NCI-H446 treated with DMSO at 0.1 percent for 48 hours (cell line): Measurements from ENCODE around the gene MYO10.
"Not testable (repeated sequence)": the region's sequence is repeated elsewhere in the genome, so short reads cannot be mapped to it uniquely, and the experiment has no call there.

ENCODE experiments used
- DNase-seq: peaks from one replicate; lab custom pipeline; 2025; lab: John Stamatoyannopoulos, UW

Gene MYO10

DNA sequence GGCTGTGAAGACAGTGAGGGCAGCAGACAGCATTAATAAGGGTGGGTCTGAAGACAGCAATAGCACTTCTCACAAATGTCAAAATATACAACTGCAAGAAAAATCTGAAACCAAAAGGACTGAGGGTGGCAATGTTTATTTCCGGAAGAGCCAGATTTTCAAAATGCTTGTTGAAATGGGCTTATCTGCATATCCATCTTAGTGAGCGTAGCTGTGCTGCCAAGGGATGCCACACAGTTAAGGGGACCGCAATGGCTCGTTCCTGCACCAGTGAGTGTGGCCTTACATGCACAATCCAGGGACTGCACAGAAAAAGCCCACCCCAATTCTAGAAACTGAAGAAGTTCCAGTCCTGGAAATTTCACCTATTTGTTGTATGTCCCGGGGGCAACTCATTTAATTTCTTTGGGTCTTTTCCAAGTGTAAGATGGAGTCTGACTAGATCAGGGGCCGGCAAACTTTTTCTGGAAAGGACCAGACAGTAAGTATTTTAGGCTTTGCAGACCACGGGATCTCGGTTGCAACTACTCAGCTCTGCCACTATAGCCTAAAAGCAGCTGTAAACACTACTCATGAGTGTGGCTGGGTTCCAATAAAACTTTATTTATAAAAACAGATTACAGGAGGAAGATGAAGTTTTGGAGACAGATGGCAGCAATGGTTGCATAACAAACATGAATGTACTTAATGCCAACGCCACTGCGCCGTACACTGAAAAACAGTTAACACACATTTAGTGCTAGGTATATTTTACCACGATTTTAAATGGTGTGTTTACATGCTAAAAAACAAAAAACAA is 154.1 kb downstream of the MYO10 start:
- DNase-seq, result no peak

DNA sequence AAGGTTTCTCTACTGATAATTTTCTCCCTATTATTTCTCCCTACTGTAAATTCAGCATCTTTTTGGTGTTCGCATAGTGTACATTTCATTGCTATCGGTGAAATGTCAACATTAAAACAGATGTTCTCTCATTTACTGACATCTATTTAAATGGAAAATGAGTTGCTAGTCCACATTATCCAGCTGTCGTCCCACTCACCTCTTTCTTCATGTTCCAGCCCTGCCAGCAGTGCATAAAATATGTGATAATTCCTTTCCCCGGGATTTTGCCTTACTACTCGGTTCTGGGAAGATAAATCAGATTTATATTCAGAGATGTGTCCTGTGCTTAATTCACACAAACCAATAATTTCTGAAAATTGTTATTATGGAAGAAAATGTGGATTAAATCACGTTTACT is 155.8 kb downstream of the MYO10 start:
- no peak for DNase-seq

DNA sequence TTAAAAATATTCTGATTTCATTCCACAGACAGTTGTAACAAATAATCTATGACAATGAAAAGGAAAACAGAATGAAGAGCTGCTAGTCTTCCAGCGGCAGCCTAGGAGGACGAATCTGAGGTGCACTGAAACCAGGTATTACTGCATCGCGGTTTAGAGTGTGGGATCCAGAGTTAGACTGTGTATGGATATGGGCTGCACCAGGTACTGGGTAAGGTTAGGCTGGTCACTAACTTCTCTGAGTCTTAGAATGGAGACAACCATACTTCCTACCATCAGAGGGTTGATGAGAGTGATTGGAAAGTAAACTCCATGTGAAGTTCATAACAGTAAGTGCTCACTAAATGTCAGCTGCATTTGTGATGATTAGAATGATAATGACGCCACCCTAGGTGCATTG is 158.7 kb downstream of the MYO10 start:
- DNase-seq, result no peak

DNA sequence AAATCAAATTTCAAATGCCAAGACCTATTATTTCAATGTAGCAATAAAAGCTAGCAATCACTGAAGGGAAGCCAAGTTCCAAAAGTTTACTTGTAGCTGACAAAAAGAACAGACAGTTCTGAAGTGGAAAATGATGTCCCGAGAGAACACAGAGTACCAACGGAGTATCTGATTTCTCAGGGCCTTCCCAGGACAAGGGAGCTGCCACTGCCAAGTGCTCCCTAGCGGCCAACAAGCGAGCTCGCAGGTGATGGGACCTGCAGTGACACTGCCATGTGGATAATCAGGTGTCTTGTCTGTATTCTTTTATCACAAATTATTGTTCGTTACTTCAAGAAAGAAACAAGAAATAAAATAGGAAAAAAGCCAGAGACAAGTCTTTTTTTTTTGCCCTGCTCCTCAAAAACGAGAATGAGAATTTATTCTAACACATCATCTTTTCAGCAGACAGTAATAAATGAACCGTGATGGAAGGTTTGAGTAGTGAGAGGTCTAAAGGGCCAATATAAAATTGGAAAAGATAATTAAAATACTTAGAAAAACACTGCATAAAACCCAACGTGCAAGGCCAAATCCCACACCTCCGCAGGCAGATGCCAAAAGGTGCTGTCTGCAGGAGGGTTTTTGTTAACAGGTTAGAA is 159.4 kb downstream of the MYO10 start:
- no peak for DNase-seq

DNA sequence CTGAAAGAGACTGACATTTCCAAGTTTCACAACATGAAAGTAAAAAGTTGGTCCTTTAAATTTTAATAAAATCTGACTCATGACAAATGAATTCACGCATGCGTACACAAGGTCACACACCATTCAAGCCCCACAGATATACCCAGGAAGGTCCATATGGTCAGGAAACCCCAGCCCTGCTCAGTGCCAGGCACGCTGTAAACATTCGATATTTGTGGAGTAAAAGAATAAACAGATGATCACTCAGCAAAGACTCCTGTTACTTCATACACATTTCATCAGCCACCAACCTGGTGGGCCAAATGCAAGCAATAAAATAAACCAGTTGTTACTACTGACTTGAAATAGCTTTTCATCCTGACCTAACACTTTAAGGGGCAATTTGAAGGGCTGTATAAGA is 161.3 kb downstream of the MYO10 start:
- no peak for DNase-seq

DNA sequence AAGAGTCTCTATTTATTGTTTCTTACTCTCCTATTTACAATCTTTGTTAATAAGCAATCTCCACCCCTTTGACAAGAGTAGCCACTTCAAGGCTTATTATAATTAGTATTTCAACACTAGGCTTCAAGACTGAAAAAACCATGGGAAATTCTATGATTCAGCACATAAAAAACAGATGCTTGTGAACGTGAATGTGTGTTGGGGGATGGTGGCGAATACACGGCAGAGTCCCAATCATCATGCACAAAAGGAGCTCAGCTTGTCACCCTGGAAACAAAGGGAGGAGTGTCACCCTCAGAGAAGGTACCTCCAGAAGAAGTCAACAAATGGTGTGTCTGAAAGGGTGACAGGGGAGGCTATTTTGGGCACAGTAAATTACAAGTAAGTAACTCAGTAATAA is 162.1 kb downstream of the MYO10 start:
- DNase-seq, result no peak

DNA sequence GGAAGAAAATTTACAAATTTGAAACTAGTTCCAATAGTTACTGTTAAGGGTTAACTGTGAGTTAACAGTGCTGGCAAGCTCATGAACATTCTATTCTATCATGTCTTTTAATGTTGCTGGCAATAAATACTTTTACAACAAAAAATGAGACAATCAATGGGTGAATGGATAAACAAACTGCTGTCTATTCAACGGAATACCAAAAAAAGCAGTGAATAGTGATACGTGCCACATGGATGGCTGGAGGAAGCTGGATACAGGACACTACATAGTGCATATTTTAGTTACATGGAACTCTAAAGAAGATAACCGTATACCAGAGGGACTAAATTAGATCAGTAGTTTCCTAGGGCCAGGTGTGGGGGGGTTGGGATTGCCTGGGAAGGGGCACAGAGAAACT is 163.5 kb downstream of the MYO10 start:
- DNase-seq, result no peak

DNA sequence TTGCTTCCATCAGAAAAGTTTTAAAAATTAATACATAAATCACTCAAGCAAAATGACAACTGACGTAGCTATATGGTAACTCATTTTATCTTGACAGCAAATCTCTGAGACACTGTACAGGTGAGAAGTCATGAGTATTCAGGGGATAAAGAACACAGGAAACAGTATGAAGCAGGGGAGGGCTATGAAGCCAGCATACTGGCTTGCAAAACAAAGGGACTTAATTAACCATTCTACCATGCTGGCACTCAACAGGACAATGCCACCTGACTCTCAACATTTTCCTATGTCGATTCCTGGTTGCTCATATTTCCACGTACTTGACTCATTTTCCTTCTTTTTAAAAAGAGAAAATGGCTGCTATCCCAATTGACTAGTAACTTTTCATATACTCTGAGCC is 167.9 kb downstream of the MYO10 start:
- DNase-seq, result no peak

DNA sequence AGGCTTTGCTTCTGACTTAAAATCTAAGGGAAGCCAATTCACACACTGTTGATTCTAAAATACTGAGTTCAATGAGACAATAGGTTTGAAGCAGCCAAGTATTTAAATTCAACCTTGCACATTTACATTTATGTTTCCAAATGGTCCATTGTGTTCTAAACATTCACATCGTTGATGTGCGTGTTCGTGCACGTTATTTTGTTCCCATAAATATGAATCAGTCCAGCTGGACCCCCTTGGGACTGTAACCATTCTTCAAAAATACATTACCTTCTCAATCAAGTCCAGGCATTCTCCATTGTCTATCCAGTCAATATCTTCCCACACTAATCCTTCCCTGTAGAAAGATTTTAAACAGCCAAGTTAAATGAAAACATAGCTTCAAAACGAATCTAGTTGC is 172.9 kb downstream of the MYO10 start:
- DNase-seq, result no peak

DNA sequence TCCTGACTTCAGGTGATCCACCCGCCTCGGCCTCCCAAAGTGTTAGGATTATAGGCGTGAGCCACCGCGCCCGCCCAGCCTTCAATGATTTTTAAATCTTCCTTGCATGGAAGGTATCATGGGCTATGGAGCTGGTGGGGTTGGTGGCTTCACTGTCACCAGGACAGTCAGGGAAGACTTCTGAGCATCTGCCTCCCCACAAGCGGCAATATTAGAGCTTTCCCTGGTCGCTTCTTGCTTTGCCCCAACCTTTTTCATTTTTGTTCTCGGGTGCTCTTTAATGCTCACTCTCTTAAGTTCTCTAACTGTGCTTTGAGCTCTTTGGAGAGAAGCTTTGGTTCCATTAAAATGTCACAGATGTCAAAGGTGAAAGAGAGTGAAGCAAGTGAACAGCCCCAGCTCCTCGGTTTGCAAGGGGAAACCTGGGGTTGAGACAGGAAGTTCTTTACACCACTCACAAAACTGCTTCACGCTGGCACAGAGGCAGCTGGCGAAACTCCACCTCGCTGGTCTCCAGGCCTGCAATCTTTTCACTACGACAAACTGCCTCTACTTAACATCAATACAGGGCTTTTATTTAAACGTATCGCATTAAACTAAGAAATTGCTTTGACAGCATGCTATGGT is 176.8 kb downstream of the MYO10 start:
- DNase-seq, result no peak

DNA sequence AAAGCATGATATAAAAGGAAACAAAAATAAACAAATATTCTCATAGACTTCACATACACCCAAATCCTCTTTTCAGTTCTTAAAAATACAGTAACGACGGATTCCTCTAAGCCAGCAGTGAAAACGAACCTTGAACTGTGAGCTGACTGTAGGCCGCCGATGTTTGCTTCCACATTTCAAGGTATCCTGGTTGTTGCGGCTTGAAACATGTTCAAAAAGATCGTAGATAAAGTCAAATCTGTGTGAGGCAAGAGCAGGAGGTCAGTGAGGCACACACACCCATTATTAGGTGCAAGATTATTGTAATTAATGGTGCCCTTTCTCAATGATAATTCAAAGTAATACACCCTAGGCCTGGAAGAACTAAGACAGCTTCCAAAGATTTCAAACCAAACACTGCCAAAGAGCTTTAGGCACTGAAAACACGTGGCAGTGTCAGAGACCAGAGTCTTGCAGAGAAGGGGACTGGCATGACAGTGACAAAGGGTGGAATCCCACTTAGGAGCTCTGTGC is 178.0 kb downstream of the MYO10 start:
- no peak for DNase-seq

DNA sequence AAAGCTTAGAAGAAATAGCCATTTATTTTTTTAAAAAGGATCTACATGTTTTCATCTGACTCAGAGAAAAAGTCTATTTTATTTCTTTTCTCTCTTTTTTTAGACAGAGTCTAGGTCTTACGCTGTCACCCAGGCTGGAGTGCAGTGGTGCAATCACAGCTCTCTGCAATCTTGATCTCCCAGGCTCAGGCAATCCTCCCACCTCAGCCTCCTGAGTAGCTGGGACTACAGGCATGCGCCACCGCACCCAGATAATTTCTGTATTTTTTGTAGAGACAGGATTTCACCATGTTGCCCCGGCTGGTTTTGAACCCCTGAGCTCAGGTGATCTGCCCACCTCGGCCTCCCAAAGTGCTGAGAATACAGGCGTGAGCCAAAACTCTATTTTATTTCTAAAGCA is 178.5 kb downstream of the MYO10 start:
- not testable (repeated sequence) for DNase-seq

DNA sequence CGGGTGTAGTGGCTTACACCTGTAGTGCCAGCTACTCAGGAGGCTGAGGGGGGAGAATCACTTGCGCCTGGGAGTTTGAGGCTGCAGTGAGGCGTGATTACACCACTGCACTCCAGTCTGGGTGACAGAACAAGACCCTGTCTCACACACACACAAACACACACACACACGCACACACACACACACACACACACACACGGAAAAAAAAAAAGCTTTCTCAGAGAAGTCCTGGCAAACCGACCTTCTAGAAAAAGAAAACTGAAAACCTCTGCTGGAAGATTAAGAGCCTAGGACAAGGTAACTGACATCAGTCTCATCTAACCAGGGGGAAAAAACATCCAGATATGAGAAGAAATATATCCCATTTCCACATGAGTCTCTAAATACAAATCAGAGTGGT is 178.9 kb downstream of the MYO10 start:
- DNase-seq, result no peak

DNA sequence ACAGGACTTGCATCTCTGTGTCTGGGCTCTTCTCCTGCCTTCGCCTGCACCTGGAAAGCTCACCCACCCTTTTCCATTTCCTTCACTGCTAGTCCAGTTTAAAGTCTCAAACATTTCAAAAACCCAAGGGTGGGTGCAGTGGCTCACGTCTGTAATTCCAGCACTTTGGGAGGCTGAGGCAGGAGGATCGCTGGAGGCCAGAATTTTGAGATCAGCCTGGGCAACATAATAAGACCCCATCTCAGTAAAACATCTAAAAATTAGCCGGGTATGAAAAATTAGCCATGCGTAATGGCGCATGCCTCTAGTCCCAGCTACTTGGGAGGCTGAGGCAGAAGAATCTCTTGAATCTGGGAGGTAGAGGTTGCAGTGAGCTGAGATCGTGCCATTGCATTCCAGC is 179.4 kb downstream of the MYO10 start:
- no peak for DNase-seq

DNA sequence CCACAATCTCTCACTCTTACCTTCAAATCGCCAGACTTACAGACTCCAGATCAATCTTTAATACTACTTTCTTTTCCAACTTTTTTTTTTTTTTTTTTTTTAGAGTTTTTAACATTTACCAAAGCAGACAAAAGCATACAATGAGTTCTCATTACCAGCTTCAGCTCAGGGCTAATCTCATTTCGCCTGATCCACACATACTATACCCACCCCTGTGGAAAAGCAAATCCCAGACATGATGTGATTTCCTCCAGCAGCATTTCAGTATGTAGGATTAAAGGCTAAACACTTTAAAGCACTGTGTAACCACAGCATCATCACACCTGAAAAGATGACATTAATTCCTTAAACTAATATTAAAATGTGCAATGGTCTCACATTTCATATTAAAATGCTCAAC is 180.4 kb downstream of the MYO10 start:
- no peak for DNase-seq

DNA sequence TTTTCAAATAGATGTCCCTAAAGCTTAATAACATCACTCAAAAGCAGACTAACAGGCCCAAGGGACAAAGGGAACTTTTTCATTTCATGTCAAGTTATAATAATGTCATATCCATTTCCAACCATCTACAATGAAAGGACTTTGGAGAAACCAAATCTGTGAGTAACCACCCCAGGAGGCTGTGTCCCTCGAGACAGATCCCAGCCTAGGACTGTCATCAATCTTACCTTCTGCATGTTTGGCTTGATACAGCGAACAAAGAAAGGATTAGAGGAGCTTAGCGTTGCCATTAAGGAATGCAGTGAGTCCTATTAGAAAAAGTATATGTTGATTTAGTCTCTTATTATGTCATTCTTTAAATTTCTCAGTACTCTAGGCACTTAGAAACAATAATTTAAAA is 181.5 kb downstream of the MYO10 start:
- DNase-seq, result no peak

DNA sequence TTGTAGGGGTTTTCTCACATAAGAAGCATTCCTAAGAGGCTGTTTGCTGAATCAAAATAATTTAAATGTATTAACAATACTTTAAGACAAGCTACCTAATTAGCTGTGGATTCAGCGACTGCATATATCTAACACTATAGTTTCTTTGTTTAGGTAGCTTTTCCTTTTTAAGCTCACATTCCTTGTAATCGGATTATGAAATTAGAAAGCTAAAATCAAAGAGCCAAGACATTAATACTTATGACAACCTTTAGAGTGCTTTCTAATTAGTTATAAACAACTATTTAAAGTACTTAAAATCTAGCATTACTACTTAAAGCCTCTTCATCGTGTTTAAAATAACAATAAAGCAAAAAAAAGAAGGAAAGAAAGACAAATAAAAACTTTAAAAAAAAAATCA is 182.0 kb downstream of the MYO10 start:
- no peak for DNase-seq

DNA sequence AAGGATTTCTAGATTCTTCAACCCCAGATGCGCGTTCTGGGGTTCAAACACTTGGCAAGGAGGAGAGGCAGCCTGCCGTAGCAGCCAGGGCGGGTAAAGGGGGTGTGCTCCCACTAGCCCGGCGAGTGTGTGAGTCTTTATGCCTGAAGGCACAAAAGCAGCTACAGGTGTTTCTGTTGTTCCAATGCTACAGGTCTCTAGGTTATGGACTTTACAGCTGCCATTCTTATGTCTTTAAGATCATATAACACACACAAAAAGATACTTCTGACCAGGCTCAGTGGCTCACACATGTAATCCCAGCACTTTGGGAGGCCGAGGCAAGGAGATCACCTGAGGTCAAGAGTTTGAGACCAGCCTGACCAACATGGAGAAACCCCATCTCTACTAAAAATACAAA is 185.6 kb downstream of the MYO10 start:
- no peak for DNase-seq

DNA sequence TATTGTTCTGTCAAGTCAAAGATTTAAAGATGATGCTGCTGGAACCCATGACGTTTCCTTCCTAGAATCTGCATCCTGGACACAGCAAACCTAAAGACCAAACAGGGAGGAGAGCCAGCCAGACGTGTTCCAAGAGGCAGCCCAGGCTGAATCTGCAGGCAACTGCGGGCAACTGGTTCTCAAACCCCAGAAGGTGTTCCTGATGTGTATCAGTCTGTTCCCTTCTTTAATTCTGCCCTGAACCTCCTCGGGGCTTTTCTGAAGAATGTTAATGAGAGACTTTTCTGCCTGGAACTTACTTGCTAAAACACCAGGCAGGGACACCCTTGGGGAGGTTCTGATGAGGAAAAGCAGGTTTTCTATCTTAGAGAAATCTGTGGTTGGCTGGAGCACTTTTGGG is 186.5 kb downstream of the MYO10 start:
- no peak for DNase-seq

DNA sequence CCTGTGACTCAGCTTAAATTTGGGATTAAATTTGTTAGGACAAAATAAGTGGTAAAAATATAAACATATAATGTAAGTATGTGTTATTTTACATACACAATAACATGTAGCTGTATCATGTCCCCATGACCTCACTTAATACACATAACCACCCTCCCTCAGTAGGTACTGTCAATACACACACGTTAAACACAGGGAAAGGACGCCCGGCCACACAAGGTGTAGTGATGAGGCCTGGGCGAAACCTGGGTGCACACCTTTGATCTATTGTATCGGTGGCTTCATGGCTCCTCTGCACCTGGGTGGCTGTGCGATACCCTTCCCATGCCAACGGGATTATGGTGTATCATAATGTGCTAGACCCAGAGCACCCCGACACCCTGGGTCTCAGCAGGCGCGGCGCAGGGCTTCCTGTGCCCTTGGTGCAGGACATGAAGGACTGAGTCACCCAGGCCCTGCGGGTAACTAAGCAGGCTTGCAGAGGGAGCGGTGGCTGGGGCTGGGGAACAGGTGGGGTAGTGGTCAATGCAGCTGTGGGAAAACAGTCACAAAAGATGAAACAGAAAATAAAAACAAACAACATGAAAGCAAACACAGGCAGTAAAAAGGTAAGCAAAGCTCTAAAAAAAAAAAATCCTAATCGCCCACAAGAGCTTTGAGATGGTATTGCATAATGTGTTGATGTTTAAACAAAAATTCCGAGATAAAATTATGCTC is 191.8 kb downstream of the MYO10 start:
- DNase-seq, result no peak

DNA sequence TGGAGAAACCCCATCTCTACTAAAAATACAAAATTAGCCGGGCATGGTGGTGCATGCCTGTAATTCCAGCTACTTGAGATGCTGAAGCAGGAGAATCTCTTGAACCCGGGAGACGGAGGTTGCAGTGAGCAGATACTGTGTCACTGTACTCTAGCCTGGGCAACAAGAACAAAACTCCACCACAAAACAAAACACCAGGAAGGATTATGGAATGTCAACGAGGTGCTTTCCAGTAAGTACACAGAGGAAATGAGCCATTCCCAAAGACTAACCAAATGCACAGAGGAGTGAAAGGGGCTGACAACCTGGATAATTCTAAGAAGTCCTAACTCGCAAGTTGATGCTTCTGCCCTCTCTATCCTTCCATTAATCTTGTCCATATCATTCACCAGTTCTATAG is 193.2 kb downstream of the MYO10 start:
- no peak for DNase-seq

DNA sequence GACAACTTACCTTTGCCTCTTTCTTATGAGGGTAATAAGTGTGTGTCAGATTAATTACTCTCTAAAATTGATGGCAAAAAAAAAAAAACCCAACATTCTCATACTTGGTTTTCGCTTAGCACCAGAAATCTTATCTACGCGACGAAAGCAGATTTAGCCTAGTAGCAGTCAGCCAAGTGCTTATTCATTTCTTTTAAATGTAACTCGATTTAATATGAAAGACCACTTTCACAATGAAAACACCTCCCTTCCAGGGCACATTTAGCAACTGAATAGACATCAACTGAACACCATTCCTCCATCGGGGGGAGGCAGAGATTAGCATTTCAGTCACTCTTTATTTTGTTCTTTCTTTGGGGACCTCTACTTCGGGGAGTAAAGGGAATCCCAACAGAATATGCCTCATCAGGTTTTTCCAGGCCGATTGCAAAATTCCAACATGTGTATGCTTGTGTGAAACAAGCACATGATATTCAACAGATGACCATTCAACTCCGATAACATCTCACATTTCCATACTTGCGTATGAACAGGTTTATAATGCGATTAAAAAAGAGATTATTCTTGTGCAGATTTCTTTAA is 195.2 kb downstream of the MYO10 start:
- DNase-seq, result no peak
